Measurements from ENCODE around the gene ADA.
A peak's percentile ranks its signal among the peaks of the same experiment; 100 is the strongest.

Gene ADA

DNA sequence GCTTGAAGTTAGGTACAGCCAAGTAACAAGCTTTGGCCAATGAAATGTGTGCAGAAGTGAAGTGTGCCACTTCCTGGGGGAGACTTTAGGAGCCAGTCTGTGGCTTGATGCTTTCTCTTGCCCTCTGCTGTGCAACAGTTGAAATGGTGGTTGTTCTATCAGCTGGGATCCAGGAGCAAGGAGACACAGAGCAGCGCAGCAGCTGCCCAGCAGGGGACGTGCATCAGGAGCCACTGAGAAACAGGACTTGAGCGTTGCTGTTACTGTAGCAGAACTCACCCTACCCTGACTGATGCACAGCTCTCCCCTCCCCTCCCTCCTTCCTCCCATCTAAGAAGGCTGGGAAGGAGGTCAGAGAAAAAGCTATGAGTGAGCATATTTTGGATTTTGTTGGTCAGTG lies 44.8 kb upstream of the ADA start:
- DNase-seq (peak; percentile 35), ATAC-seq (ENCODE audit: insufficient read depth, low read depth) (peak; percentile 64)
- Histone ChIP-seq H4K20me1 (ENCODE audit: insufficient read depth, low read length) (peaks cover 4% of the 10 kb centered on the region; the same call in 1 of the 2 replicates), H3K36me3 (ENCODE audit: insufficient read depth, low read length) (no peaks in the 10 kb centered on the region), H3K9me3 (ENCODE audit: insufficient read depth, low read length, severe bottlenecking) (no peaks in the 10 kb centered on the region), H3K27me3 (ENCODE audit: insufficient read depth, low read length, poor library complexity) (no peaks in the 10 kb centered on the region), H3K79me2 (ENCODE audit: insufficient read depth, low read length) (no peaks in the 10 kb centered on the region), H3K4me1 (ENCODE audit: insufficient read depth, low read length) (no peaks in the 10 kb centered on the region), H2AFZ (ENCODE audit: low read depth, low read length) (no peak overlapping the region), H3K27ac (ENCODE audit: low read length) (no peak overlapping the region), H3K9ac (ENCODE audit: low read depth, low read length) (no peak overlapping the region), H3K4me3 (ENCODE audit: low read depth in 1 of 2, low read length in 2 of 2) (no peak overlapping the region), H3K4me2 (ENCODE audit: insufficient read depth, low read length) (no peak overlapping the region)
- TF ChIP-seq, protein P1, sequence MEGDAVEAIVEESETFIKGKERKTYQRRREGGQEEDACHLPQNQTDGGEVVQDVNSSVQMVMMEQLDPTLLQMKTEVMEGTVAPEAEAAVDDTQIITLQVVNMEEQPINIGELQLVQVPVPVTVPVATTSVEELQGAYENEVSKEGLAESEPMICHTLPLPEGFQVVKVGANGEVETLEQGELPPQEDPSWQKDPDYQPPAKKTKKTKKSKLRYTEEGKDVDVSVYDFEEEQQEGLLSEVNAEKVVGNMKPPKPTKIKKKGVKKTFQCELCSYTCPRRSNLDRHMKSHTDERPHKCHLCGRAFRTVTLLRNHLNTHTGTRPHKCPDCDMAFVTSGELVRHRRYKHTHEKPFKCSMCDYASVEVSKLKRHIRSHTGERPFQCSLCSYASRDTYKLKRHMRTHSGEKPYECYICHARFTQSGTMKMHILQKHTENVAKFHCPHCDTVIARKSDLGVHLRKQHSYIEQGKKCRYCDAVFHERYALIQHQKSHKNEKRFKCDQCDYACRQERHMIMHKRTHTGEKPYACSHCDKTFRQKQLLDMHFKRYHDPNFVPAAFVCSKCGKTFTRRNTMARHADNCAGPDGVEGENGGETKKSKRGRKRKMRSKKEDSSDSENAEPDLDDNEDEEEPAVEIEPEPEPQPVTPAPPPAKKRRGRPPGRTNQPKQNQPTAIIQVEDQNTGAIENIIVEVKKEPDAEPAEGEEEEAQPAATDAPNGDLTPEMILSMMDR (IDR thresholded peaks at IDR 0.05; ENCODE audit: borderline replicate concordance, extremely low read depth, low read length, poor library complexity, severe bottlenecking): peak; percentile 53
- TF ChIP-seq EZH2 (IDR thresholded peaks at IDR 0.05; ENCODE audit: borderline replicate concordance, low read depth, low read length, severe bottlenecking): no peak

DNA sequence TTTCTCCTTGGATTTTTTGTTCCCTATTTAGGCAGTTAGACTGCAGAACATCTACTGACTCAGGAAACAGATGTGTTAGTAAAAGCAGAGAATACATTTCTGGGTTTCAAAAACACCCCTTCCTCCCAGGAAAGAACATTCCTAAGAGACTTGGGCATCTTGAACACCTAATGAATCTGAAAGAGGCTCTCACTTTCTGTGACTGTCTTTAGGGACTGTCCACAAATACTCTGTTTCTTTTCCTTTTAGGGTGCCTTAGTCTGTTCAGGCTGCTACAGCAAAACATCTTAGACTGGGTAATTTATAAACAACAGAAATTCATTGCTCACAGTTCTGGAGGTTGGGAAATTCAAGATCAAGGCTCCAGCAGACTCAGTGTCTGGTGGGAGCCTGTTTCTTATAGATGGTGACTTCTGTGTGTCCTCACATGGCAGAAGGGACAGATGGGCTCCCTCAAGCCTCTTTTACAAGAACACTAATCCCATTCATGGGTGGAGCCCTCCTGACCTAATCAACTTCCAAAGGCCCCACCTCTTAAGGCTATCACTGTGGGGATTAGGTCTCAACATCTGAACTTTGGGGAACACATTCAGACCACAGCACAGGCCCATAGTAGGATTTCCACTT lies 44.3 kb upstream of the ADA start:
- Histone ChIP-seq H2AFZ (ENCODE audit: low read depth, low read length) (no peak overlapping the region), H4K20me1 (ENCODE audit: insufficient read depth, low read length) (peaks cover 4% of the 10 kb centered on the region; the same call in 1 of the 2 replicates), H3K27me3 (ENCODE audit: insufficient read depth, low read length, poor library complexity) (no peaks in the 10 kb centered on the region), H3K4me3 (ENCODE audit: low read depth in 1 of 2, low read length in 2 of 2) (no peak overlapping the region), H3K27ac (ENCODE audit: low read length) (no peak overlapping the region), H3K79me2 (ENCODE audit: insufficient read depth, low read length) (no peaks in the 10 kb centered on the region), H3K4me1 (ENCODE audit: insufficient read depth, low read length) (no peaks in the 10 kb centered on the region), H3K9me3 (ENCODE audit: insufficient read depth, low read length, severe bottlenecking) (no peaks in the 10 kb centered on the region), H3K36me3 (ENCODE audit: insufficient read depth, low read length) (no peaks in the 10 kb centered on the region), H3K9ac (ENCODE audit: low read depth, low read length) (no peak overlapping the region), H3K4me2 (ENCODE audit: insufficient read depth, low read length) (no peak overlapping the region)
- TF ChIP-seq, protein P1 (IDR thresholded peaks at IDR 0.05; ENCODE audit: borderline replicate concordance, extremely low read depth, low read length, poor library complexity, severe bottlenecking): no peak
- no peak for TF ChIP-seq EZH2 (IDR thresholded peaks at IDR 0.05; ENCODE audit: borderline replicate concordance, low read depth, low read length, severe bottlenecking)
- DNase-seq (no peak), ATAC-seq (ENCODE audit: insufficient read depth, low read depth) (no peak)

- H2AFZ ChIP-seq (ENCODE audit: low read depth, low read length): no peak overlapping the region
- H3K4me3 ChIP-seq (ENCODE audit: low read depth in 1 of 2, low read length in 2 of 2): no peak overlapping the region
- no peaks in the 10 kb centered on the region for H3K27me3 ChIP-seq (ENCODE audit: insufficient read depth, low read length, poor library complexity)
Observed at GRCh38 chr20:44695295-44695673, 43.8 kb upstream of the ADA start.

More at GRCh38 chr20:44695295-44695673, 43.8 kb upstream of the ADA start:
- H3K79me2 ChIP-seq (ENCODE audit: insufficient read depth, low read length): no peaks in the 10 kb centered on the region
- no peaks in the 10 kb centered on the region for H3K36me3 ChIP-seq (ENCODE audit: insufficient read depth, low read length)
- DNase-seq (no peak), ATAC-seq (ENCODE audit: insufficient read depth, low read depth) (no peak)
- H4K20me1 ChIP-seq (ENCODE audit: insufficient read depth, low read length): peaks cover 4% of the 10 kb centered on the region; the same call in 1 of the 2 replicates
- H3K27ac ChIP-seq (ENCODE audit: low read length): no peak overlapping the region
- no peak overlapping the region for H3K4me2 ChIP-seq (ENCODE audit: insufficient read depth, low read length)
- TF ChIP-seq, protein P1 (IDR thresholded peaks at IDR 0.05; ENCODE audit: borderline replicate concordance, extremely low read depth, low read length, poor library complexity, severe bottlenecking): no peak
- TF ChIP-seq EZH2 (IDR thresholded peaks at IDR 0.05; ENCODE audit: borderline replicate concordance, low read depth, low read length, severe bottlenecking): no peak
- H3K9ac ChIP-seq (ENCODE audit: low read depth, low read length): no peak overlapping the region
- no peaks in the 10 kb centered on the region for H3K9me3 ChIP-seq (ENCODE audit: insufficient read depth, low read length, severe bottlenecking)
- H3K4me1 ChIP-seq (ENCODE audit: insufficient read depth, low read length): no peaks in the 10 kb centered on the region
